ENCODE results near the gene TMEM14C.
"Not testable (repeated sequence)": the region's sequence is repeated elsewhere in the genome, so short reads cannot be mapped to it uniquely, and the experiment has no call there.

Gene TMEM14C

GRCh38 chr6:10722820-10723566 is at the start of gene TMEM14C:
Gene TMEM14C, plus strand, starts transcription at chr6:10723070. Its CDS starts 1,544 bp downstream, at chr6:10724614.
- DNase-seq: peak; percentile 80

- DNase-seq: no peak
Measured at GRCh38 chr6:10676403-10676802, 46.5 kb upstream of the TMEM14C start.

GRCh38 chr6:10678456-10678855 is 44.4 kb upstream of the TMEM14C start:
- no peak for DNase-seq

GRCh38 chr6:10681795-10682194 is 41.1 kb upstream of the TMEM14C start:
- no peak for DNase-seq

- no peak for DNase-seq
Measured at GRCh38 chr6:10682355-10682988, 40.4 kb upstream of the TMEM14C start.

GRCh38 chr6:10684618-10685017 is 38.3 kb upstream of the TMEM14C start:
- no peak for DNase-seq

GRCh38 chr6:10685092-10685915 is 37.6 kb upstream of the TMEM14C start:
- no peak for DNase-seq

- DNase-seq: no peak
Measured at GRCh38 chr6:10686901-10687300, 36.0 kb upstream of the TMEM14C start.

- no peak for DNase-seq
Measured at GRCh38 chr6:10687582-10687981, 35.3 kb upstream of the TMEM14C start.

GRCh38 chr6:10690651-10691445 is 32.0 kb upstream of the TMEM14C start:
- DNase-seq: no peak

GRCh38 chr6:10692965-10693538 is 29.8 kb upstream of the TMEM14C start:
- DNase-seq: no peak

GRCh38 chr6:10694302-10695085 is 28.4 kb upstream of the TMEM14C start, which contains the start of the genes C6orf52 and PAK1IP1:
Gene C6orf52, minus strand, starts transcription at chr6:10694616. Its CDS starts 7,066 bp downstream, at chr6:10687550.
Gene PAK1IP1, plus strand, starts transcription at chr6:10694972. Its CDS starts 14 bp downstream, at chr6:10694986.
- DNase-seq: peak; percentile 75

- no peak for DNase-seq
Measured at GRCh38 chr6:10695086-10695657, 27.7 kb upstream of the TMEM14C start.

- no peak for DNase-seq
Measured at GRCh38 chr6:10696655-10697054, 26.2 kb upstream of the TMEM14C start.

- no peak for DNase-seq
Measured at GRCh38 chr6:10713962-10714361, 8.9 kb upstream of the TMEM14C start.

- DNase-seq: no peak
Measured at GRCh38 chr6:10719296-10719963, 3.4 kb upstream of the TMEM14C start.

GRCh38 chr6:10719964-10720264 is 3.0 kb upstream of the TMEM14C start:
- no peak for DNase-seq

- no peak for DNase-seq
Measured at GRCh38 chr6:10720265-10720959, 2.5 kb upstream of the TMEM14C start.

- not testable (repeated sequence) for DNase-seq
Measured at GRCh38 chr6:10720960-10721849, 1.7 kb upstream of the TMEM14C start.
